Loucy (cell line): Measurements from ENCODE around the gene CYP27B1.

Experiments
- CTCF ChIP-seq: fragments of 200-600 bp; sonication (generic); conservative IDR thresholded peaks from 2 replicates; pipeline ENCODE4 v1.5.1; 2014; ENCODE audit warnings: mild to moderate bottlenecking, antibody characterized with exemption, low read length
- EZH2phosphoT487 ChIP-seq: fragments of 200-600 bp; IDR thresholded peaks from 2 replicates; pipeline ENCODE4 v1.6.1; 2018; ENCODE audit warnings: antibody characterized with exemption, mild to moderate bottlenecking, moderate library complexity, borderline replicate concordance

- no peak for TF ChIP-seq CTCF
- TF ChIP-seq EZH2phosphoT487 = no peak
These were observed 27.0 kb upstream of the CYP27B1 start for GRCh38 chr12:57793920-57794319.
